H4 (cell line): Measurements from ENCODE around the gene TTC23. TPM values are rescaled to one million over a fixed set of nuclear protein-coding genes. Genes with fewer than 3 reads are reported as not detected.

Source experiments
- DNase-seq: peaks from one replicate; pipeline ENCODE4 v3.0.0-alpha.2; 2015; ENCODE audit warnings: low spot score
- total RNA-seq: library from RNA; depleted of rRNA; stranded (reverse); fragments of >200 nt; shearing (Covaris generic); gene quantifications from 2 replicates; pipeline ENCODE4 v1.2.3, GENCODE V29; 2014

TTC23 gene
- total RNA-seq, 1 experiment from 2014 or later, result 20.6 TPM

- DNase-seq, result no peak
Observed at GRCh38 chr15:99103279-99103678, 146.1 kb downstream of the TTC23 start.

GRCh38 chr15:99102332-99103235 lies 146.8 kb downstream of the TTC23 start:
- no peak for DNase-seq

DNA sequence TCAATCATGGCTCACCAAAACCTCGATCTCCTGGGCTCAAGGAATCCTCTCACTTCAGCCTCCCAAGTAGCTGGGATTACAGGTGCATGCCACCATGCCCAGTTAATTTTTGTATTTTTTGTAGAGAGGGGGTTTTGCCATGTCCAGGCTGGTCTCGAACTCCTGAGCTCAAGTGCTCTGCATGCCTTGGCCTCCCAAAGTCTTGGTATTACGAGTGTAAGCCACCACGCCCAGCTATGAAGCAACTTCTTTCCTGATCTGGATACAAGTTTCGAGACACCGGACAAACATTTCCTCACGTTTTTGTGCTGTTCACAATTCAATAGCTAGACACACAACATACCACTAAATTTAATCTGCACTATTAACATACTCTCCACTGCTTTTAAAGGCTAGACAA lies 147.9 kb downstream of the TTC23 start:
- no peak for DNase-seq

DNA sequence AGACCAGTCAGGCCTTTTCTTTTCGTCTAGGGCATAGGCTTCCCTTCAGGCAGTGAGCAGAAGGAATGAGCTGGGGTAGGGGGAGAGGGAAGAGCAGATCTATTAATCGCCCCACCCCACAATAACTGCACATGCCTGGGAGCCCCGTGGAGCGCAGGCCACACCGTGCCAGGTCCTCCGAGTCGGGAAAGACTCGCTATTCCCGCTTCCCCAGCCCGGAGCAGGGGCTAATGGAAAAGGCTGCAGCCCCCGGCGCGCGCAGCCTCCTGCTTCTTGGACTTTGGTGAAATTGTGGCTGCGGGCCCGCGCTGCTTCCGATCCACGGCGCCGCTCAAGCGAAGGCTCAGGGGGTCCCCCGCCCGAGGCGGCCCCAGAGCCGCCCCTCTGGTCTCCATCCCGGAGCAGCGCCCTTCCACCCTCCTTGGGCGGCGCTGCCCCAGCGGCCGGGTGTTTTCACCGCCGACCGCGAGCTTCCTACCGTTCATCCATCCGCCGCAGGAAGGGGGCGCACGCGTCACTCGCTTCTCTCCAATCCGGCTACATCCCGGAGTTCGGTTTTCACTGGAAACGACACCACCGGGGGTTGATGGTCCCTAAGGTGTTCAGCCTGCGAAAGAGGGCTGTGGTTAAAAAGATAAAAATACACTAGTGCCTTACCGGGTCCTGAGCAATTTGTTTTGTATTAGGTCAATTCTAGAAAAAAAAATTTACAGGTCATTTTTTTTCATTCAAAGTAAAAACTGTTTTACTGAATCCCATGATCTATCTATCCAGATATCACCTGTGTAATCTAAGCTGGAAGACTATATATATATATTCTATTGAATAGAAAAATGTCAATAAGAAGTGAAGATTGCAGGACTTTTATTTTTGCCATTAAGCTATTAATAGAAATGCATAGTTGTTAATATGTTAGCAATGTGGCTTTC lies 148.9 kb downstream of the TTC23 start:
- DNase-seq, result peak; percentile 72

DNA sequence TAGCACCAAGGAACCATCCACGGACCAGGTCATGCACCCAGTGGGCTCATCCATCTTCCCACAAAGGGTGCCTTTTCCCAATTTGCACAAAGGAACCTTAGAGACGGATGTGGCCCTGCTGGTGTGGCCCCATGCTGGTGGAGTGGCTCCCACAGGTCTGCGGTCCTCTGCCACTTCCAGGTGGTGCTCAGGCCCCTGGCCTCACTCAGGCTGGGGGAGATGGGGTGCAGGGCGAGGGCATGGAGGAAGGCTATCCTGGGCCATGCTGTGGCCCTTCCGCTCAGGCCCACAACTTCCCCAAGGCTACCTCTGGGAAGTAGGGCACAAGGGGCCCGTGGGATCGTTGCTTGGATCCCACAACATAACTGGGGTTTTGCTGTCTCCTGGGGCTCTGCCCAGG lies 149.7 kb downstream of the TTC23 start:
- DNase-seq, result no peak

DNA sequence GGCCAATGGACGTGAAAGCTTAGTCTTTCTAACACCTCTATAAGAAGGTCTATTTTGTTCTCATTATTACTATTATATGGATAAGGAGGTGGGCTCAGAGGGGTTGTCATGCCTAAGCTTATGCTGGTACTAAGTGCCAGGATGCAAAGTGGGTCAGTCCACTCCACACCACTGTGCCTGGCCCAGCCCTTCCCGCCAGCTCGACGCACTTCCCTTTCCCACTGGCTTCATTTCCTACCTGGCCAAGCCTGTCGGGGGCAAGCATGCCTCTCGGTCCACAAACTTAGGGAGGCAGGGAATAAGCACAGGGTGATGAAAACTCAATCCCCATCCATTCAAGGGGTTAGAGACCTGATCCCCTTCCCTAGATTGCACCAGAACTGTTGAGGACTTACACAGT lies 150.4 kb downstream of the TTC23 start:
- no peak for DNase-seq

DNA sequence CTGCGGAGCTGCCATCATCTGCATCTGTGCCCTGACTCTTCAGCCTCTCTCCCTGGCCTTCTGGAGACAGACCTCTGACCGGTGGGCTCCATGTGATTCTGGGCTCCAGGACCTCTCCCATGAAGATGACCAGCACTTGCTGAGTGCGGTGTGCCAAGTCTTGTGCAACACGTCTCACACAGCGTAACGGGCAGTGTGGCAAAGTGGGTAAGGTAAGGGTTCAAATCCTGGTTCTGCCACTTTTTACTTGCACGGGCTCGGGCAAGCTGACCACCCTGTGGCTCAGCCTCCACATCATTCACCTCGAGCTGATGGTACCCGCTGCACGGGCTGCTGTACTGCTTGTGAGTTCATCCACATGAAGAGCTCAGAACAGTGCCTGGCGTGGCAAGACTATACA lies 151.0 kb downstream of the TTC23 start:
- no peak for DNase-seq

DNA sequence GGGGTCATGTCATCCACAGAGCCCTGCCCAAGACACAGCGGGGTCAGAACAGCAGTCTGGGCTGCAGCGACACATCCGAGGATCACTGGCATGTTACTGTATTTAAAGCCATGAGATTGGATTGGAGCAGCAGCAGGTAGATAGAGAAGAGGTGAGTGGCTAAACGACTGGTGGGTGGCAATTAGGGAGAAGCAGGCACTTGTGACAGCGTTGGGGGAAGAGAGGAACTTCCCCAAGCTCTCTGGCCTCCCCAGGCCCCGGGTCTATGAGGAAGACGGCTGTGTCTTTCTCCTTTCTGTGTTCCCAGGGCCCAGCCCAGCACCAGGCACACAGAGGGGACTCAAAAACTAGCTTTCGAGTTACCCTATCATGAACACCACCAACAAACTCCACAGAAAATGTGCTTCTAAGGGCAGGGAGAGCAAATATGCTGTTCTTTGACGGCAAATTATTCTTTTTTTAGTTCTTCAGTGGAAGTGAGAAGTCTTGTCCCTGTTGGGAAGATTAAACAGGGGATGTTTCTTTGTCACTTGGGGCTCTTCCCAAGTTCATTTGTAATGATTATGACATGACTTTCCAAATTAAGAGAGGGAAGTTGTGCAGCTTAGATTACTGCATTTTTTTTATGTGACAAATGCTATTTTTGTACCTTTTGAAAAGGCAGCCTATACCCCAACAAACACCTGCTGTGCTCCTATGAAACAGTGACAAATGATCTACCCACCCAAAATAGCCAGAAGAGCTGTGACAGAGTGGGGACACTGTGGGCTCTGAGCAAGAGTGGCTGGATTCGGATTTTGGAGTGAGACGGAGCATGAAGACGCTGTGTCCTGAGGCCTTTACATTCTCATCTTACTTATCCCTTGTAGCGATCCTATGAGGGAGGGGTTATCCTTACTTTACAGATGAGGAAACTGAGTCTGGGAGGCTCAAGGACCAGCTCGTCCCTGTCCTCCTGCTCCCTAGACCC lies 151.7 kb downstream of the TTC23 start:
- DNase-seq, result no peak

DNA sequence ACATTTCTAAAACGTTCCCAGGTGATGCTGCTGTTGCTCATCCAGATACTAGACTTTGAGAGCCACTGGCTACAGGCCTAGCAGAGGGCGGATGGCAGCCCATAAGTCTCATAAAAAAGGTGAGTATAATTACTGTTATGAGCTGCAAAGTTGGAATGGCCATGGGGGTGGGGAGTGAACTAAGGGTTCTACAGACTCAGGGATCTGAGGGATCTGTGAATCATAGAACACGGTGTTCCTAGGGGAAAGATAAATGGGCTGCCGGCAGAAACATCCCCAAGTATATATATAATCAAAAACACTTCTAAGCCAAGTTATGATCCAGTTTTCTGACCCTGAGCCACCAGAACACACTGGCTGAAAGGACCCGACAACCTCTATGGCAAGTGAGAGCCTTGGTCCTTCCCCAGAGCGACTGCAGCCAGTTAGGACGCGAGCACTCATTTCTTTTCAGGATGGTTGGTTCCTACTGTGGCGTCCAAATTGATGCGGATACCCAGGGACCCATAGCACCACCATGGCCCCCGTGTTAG lies 152.4 kb downstream of the TTC23 start:
- DNase-seq, result no peak

- DNase-seq, result no peak
Observed at GRCh38 chr15:99096173-99096893, 153.0 kb downstream of the TTC23 start.

- DNase-seq, result no peak
Observed at GRCh38 chr15:99095626-99096025, 153.8 kb downstream of the TTC23 start.

DNA sequence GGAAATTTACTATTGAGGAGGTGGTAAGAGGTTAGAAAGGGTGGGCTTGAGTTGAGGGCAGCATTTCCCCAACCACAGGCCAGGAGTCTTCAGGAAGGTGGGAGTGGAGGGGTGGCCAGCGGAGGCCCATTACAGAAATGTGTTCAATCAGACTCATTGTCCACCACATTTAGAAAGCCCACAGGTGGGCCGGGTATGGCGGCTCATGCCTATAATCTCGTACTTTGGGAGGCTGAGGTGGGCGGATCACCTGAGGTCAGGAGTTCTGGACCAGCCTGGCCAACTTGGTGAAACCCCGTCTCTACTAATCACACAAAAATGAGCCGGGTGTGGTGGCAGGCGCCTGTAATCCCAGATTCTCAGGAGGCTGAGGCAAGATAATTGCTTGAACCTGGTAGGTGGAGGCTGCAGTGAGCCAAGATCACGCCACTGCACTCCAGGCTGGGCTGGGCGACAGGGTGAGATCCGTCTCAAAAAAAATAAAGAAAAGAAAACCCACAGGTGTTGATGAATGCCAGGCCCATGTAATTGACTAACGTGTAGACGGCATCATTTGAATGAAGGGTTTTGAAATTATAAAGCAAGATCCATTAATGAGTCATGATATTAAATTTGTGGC lies 156.7 kb downstream of the TTC23 start:
- no peak for DNase-seq

DNA sequence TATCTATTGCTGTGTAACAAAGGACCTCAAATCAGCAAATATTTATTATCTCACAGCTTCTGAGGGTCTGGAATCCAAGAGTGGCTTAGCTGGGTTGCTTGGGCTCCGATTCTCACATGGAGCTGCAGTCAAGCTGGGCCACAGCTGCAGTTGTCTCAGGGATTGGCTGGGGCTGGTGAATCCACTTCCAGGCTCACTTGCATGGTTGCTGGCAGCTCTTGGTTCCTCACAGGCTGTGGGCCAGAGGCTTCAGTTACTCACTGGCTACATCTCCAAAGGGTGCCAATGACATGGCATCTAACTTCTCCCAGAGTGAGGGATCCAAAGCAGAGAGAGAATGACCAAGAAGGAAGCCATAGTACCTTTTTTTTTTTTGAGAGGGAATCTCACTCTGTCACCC lies 158.4 kb downstream of the TTC23 start:
- DNase-seq, result no peak

- DNase-seq, result no peak
Observed at GRCh38 chr15:99090011-99090699, 159.2 kb downstream of the TTC23 start.

GRCh38 chr15:99087405-99087943 lies 161.9 kb downstream of the TTC23 start:
- no peak for DNase-seq

- DNase-seq, result no peak
Observed at GRCh38 chr15:99086327-99086667, 163.1 kb downstream of the TTC23 start.
